HG02623 (cell line): ENCODE data around the gene ELK4.

Experiments
- ATAC-seq: cut with Tn5 transposase; IDR thresholded peaks from one replicate; pipeline ENCODE4 v1.9.1; 2021; ENCODE audit warnings: moderate library complexity; ENCODE audit not compliant: unreplicated experiment

The ELK4 gene

GRCh38 chr1:205630651-205631009 is 1.2 kb downstream of the ELK4 start:
- ATAC-seq: no peak

DNA sequence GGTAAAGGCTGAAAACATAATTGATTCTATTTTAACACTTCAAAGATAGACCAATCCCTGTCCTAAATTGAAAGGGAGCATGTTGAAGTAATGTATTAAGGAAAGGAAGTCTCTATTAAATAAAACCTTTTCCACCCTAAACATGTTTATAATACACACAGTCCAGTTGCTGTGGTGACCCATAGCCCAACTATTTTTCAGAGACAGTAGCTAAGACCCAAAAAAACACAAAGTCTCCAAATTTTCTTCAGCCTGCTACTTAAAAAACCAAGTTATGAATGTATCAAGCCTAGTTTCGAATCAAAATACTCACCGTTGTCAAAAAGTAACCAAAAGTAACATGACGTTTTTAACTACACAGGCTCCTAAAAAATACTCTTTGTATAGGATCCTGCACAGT is 1.6 kb downstream of the ELK4 start:
- ATAC-seq: no peak

- ATAC-seq: no peak
These were observed 2.1 kb downstream of the ELK4 start for GRCh38 chr1:205629751-205630150.

DNA sequence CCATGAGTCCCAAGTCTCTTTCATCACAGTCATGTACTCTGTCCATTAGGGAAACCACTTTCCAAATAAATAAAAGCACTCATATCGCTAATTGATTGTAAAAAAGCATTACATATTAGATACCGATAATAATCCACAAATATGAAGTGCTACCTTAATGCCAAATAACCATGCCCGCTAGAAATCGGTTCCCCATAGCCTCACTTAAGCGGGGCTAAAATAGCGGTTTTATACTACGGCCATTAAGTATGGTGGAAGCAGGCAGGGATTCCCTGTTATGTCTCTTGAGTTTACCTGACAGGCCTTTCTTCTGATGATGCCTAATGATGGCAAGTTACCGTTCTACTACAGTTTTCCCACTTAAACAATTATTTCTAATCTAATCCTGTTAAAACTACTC is 3.9 kb downstream of the ELK4 start:
- no peak for ATAC-seq

DNA sequence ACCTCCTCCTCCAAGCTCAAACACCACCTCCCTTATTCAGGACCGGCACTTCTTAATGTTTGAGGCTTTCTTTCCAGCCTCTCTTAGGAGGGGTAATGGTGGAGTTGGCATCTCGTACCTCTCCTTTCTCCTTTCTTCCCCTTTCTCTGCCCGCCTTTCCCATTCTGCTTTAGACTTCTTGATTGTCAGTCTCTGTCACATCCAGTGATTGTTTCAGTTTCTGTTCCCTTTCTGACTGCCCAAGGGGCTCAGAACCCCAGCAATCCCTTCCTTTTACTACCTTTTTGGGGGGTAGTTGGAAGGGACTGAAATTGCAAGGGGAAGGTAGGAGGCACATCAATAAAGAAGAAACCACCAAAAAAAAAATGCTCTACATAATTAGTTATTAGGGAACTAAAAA is 5.6 kb downstream of the ELK4 start:
- no peak for ATAC-seq

DNA sequence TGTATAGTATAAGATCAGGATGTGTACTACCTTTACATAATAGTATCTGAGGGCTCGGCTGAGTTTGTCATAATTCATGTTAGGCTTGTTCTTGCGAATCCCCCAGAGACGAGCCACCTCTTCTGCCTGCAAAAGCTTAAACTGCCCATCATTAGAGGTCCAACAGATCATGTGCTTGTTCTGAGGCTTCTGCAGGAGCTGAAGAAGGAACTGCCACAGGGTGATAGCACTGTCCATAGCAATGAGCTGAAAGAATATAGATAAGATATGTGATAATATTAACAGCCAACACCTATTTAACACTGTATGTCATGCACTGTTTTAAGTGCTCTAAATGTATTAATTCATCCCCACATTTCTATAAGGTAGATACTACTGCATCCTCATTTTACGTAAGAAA is 8.2 kb downstream of the ELK4 start:
- ATAC-seq: no peak

DNA sequence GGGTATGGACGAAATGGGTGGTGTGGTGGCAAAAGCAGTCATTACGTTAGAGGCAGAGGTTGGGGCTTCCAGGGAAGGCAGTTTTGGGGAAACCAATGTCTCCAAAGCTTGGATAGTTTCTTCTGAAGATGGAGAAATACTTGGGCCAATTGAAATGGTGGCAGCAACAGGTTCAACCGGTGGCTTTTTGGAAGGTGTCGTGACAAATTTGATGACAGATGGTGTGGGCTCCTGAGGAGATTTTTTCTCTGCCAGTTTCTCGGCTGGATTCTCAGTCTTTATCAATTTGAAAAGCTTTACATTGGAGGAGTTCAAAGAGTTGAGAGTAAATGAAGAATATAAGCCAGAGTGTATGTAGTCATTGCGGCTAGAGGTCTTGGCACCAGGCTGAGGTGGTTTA is 11.5 kb downstream of the ELK4 start:
- no peak for ATAC-seq

GRCh38 chr1:205619376-205619775 is 12.4 kb downstream of the ELK4 start:
- ATAC-seq: no peak

- no peak for ATAC-seq
These were observed 15.1 kb downstream of the ELK4 start for GRCh38 chr1:205616563-205617293.

DNA sequence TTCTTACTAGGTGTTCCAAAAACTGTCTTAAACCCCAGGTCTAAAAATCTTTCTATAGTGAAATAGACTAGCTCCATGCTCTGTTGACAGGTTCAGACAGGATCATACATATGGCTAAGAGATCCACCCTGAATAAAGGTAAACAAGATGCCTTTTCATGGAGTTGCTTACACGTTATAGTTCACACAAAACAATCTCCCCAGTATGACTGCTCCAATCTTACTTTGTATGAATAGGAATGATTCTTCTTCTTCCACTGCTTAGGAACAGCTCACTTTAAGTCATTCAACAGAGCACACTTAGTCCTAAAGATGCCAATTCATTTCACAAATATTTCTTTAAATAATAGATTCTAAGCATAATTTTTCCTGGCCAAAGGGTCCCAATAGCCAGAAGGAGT is 16.0 kb downstream of the ELK4 start:
- no peak for ATAC-seq

DNA sequence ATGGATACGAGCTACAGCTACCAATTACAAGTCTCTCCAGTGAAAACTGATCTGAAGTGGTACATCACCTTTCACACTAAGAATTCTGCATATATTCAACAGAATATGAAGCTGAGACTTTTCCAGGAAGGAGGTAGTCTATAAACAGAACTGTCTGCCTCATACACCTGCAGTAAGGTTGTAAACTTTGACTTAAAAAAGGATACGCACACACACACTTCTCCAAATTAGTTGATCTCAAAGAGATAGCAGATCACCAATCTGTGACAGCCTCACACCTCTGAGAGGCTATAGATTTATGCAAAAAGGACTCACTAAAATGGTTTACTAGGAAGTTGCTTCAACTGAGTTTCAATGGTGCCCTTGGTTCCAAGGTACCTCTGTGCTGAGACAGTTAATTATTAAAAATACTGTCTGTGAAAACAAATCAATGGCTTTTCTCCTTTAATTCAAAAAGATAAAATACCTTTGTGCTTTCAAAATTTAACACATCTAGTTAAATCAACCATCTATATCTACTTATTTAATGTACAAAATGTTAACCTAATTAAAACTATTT is 17.9 kb downstream of the ELK4 start:
- no peak for ATAC-seq

GRCh38 chr1:205612556-205612955 is 19.3 kb downstream of the ELK4 start:
- ATAC-seq: no peak

DNA sequence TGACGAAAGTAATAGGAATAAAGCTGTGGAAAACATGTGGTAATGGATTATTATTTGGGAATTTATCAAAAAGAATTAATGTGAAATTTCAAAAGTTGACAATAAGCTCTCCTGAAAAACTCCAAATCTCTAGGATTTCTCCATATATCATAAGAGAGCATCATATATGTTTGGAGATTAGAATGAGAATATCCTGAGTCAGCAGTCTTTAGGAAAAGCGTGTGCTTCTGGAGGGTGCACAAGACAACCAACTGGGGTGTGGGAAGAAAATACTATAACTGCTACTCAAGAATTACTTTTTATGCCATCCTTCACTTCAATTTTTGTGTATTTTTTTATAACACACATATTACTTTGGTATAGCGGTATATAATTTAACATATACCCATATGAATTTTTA is 19.7 kb downstream of the ELK4 start:
- no peak for ATAC-seq

DNA sequence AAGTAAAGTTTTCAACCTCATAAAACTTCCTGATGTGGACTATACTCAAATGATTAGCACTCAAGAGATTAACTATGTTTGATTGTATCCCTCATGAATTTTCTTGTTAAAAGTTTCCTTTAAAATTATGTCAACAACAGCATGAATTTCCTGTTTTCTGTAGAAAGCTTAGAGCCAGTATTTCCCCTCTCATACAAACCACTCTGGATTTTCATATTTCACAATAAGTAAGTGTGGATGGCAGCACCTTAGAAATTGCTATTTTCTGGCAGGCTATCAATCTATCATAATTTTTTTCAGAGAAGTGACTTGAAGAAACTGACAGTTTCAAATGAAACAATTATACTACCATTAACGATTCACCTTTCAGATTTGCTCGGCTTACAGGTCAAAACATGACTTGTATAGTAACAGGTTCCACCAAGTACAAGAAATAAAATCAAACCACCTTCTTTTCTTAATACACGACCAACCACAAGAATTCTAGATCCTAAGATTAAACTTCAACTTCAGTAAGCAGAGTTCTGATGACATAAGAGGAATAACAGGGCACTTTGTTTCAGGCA is 20.8 kb downstream of the ELK4 start:
- no peak for ATAC-seq

- no peak for ATAC-seq
These were observed 21.8 kb downstream of the ELK4 start for GRCh38 chr1:205610036-205610435.

GRCh38 chr1:205604825-205605505 is 26.8 kb downstream of the ELK4 start:
- no peak for ATAC-seq

GRCh38 chr1:205604059-205604458 is 27.8 kb downstream of the ELK4 start:
- ATAC-seq: no peak

DNA sequence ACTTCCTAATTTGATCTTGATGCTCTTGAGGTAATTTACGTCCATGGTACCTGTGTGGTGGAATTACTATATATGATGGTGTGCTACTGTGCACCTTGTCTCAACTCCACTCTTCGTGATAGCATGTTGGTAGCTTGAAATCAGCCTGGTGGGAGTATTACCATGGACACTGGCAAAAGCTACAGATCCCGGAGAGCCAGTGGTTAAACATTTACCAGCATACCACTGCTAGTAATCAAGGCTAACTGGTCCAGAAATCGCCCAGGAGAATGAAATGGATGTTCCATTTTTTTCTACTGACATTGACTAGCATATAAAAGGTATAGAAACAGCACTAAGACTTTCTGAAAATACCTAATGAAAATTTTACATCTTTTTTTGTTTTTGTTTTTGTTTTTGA is 30.6 kb downstream of the ELK4 start:
- ATAC-seq: no peak

DNA sequence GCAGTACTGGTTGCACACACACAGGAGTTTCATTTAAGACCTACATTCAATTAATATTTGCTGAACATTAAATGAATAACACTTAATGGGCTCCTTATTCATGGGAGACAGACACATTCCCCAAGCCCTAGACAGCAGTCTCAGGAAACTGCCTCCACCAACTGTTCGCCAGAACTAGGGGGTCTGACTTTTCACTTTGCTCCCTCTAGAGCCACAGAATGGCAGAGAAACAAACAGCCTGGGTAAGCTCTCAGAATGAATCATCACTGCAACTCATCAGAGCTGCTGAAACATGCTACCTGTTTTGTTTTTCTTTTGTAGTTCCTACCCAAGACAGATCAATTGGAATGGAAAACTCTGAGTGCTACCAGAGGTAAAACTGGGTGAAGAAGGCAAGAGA is 31.7 kb downstream of the ELK4 start:
- ATAC-seq: peak; percentile 59

DNA sequence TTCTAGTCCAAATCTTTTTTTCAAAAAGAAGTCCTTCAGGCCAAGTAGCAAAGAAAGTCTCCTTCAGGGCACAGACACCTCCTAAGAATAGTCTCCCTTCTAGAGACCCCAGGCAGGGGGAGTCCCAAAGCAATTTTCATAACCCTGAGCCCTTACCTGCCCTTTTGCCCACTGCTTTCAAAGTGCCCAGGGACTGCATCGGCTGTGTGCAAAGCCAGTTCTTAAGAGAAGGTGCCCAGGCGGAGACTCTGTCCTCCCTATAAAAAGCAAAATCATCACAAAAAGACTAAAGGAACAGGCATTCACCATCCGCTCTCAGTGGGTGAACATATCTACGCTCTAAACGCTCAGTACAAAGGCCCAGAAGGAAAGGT is 32.2 kb downstream of the ELK4 start:
- ATAC-seq: no peak

GRCh38 chr1:205598841-205599668 is 32.8 kb downstream of the ELK4 start:
- no peak for ATAC-seq
